Activated CD8-positive, alpha-beta T cell treated with anti-CD3 and anti-CD28 coated beads for 36 hours (primary cell): ENCODE results near the gene NT5C. TPM values are rescaled to one million over a fixed set of nuclear protein-coding genes. Genes with fewer than 3 reads are reported as not detected.
"Not testable (repeated sequence)": the region's sequence is repeated elsewhere in the genome, so short reads cannot be mapped to it uniquely, and the experiment has no call there.

Experiments used
- ATAC-seq: fragments of 200-7000 bp; cut with Tn5 transposase; one replicate; pipeline ENCODE4 v1.10.0; 2021; ENCODE audit warnings: mild to moderate bottlenecking, moderate library complexity
- CTCF ChIA-PET: fragments of 350-600 bp; sonication (Branson Sonifier 250); formaldehyde crosslinking; loops from one replicate; lab custom pipeline; 2021; ENCODE audit warnings: antibody characterized with exemption; lab: Charles Lee
- POLR2A ChIA-PET: fragments of 350-600 bp; sonication (Branson Sonifier 250); formaldehyde crosslinking; loops from one replicate; lab custom pipeline; 2021; ENCODE audit warnings: antibody characterized with exemption; lab: Charles Lee
- DNase-seq: peaks from one replicate; pipeline ENCODE4 v3.0.0-alpha.2; 2020
- H3K27ac Mint-ChIP-seq: one replicate; pipeline ENCODE4 v1.8.0; 2021; ENCODE audit warnings: mild to moderate bottlenecking, mixed read lengths
- H3K27me3 Mint-ChIP-seq: one replicate; pipeline ENCODE4 v1.8.0; 2021; ENCODE audit warnings: mixed read lengths
- H3K36me3 Mint-ChIP-seq: one replicate; pipeline ENCODE4 v1.8.0; 2021; ENCODE audit warnings: low read depth, mixed read lengths
- H3K4me1 Mint-ChIP-seq: one replicate; pipeline ENCODE4 v1.8.0; 2021; ENCODE audit warnings: low read depth, mixed read lengths
- H3K4me3 Mint-ChIP-seq: one replicate; pipeline ENCODE4 v1.8.0; 2021; ENCODE audit warnings: mild to moderate bottlenecking, moderate library complexity, mixed read lengths
- H3K9me3 Mint-ChIP-seq: one replicate; pipeline ENCODE4 v1.8.0; 2021; ENCODE audit warnings: mixed read lengths
- CTCF ChIP-seq: fragments of 200-600 bp; IDR thresholded peaks from one replicate; pipeline ENCODE4 v1.8.0; 2022; ENCODE audit warnings: antibody characterized with exemption, mild to moderate bottlenecking
- intact Hi-C: fragments of 100-400 bp; cut with micrococcal nuclease; formaldehyde crosslinking; loops from one replicate; pipeline ENCODE4 v1.10.0; 2022
- total RNA-seq, 2 experiments: library from RNA; stranded (reverse); gene quantifications; one replicate each; pipeline ENCODE4 v1.2.3, GENCODE V29; 2021

Gene NT5C
- total RNA-seq, 2 experiments from 2014 or later, result 66.1 to 68.1 TPM

- CTCF ChIA-PET, result interaction anchor here (0.7 to 9.2 kb wide), 8 partner anchors 9 to 172 kb away, joined by 3 to 147 read pairs (median 5); no protein-coding TSS in a partner anchor
- DNase-seq, result no peak
- Mint-ChIP-seq H3K36me3 (peaks cover 16% of the 10 kb centered on the region), H3K4me1 (peaks cover 12% of the 10 kb centered on the region), H3K27me3 (no peaks in the 10 kb centered on the region), H3K4me3 (no peak overlapping the region), H3K27ac (no peak overlapping the region), H3K9me3 (no peaks in the 10 kb centered on the region)
- POLR2A ChIA-PET, result interaction anchor here (2.1 kb wide), 1 partner anchor 21 kb away, joined by 9 read pairs; the partner anchor contains the start of gene JPT1
- intact Hi-C loops, result no loop called here
- ATAC-seq, result no peak
- no peak for TF ChIP-seq CTCF
Measured at GRCh38 chr17:75133001-75133400, 1.5 kb upstream of the NT5C start.

GRCh38 chr17:75132018-75133000 lies 767 bp upstream of the NT5C start:
- DNase-seq, ATAC-seq, H3K27me3 Mint-ChIP-seq, H3K9me3 Mint-ChIP-seq, intact Hi-C loops: not testable (repeated sequence)
- ChIA-PET CTCF (interaction anchor here (0.7 to 9.2 kb wide), 24 partner anchors 8 to 171 kb away, joined by 3 to 147 read pairs (median 4); partner anchors contain the start of genes CDR2L, MIF4GD and MRPL58), POLR2A (interaction anchor here (0.6 to 3.9 kb wide), 6 partner anchors 10 to 22 kb away, joined by 3 to 40 read pairs (median 8); partner anchors contain the start of gene JPT1)
- peaks cover 12% of the 10 kb centered on the region for H3K4me1 Mint-ChIP-seq
- peak overlapping the region; percentile 93 for H3K27ac Mint-ChIP-seq
- H3K36me3 Mint-ChIP-seq, result peaks cover 16% of the 10 kb centered on the region
- peak overlapping the region; percentile 86 for H3K4me3 Mint-ChIP-seq

- POLR2A ChIA-PET, result interaction anchor here (0.7 to 3.9 kb wide), 17 partner anchors 9 to 169 kb away, joined by 3 to 40 read pairs (median 4); partner anchors contain the start of genes ARMC7, JPT1, MRPL58 and NUP85
- ATAC-seq, result peak; percentile 56
- DNase-seq, result peak; percentile 68
- intact Hi-C loops, result no loop called here
- H3K4me1 Mint-ChIP-seq, result peaks cover 18% of the 10 kb centered on the region
- TF ChIP-seq CTCF, result peak; percentile 63
- peak overlapping the region; percentile 86 for H3K4me3 Mint-ChIP-seq
- CTCF ChIA-PET, result interaction anchor here (0.6 to 9.2 kb wide), 34 partner anchors 9 to 169 kb away, joined by 3 to 147 read pairs (median 4); partner anchors contain the start of genes ARMC7, CDR2L, GGA3 and MIF4GD
- H3K9me3 Mint-ChIP-seq, result no peaks in the 10 kb centered on the region
- peaks cover 15% of the 10 kb centered on the region for H3K36me3 Mint-ChIP-seq
- peak overlapping the region; percentile 88 for H3K27ac Mint-ChIP-seq
- H3K27me3 Mint-ChIP-seq, result no peaks in the 10 kb centered on the region
Measured at GRCh38 chr17:75130632-75131277, 787 bp downstream of the NT5C start.

GRCh38 chr17:75130059-75130631 lies 1.4 kb downstream of the NT5C start:
- ATAC-seq, result no peak
- H3K4me1 Mint-ChIP-seq, result peaks cover 22% of the 10 kb centered on the region
- H3K4me3 Mint-ChIP-seq, result peak overlapping the region; percentile 86
- peaks cover 13% of the 10 kb centered on the region for H3K36me3 Mint-ChIP-seq
- POLR2A ChIA-PET, result interaction anchor here (0.7 to 3.9 kb wide), 9 partner anchors 10 to 118 kb away, joined by 3 to 40 read pairs (median 3); partner anchors contain the start of genes JPT1, MRPL58 and SLC16A5
- CTCF ChIA-PET, result interaction anchor here (1.0 to 9.2 kb wide), 15 partner anchors 12 to 169 kb away, joined by 3 to 147 read pairs (median 4); partner anchors contain the start of genes GGA3 and SLC25A19
- H3K27ac Mint-ChIP-seq, result peak overlapping the region; percentile 88
- intact Hi-C loops, result no loop called here
- no peaks in the 10 kb centered on the region for H3K9me3 Mint-ChIP-seq
- TF ChIP-seq CTCF, result no peak
- no peak for DNase-seq
- H3K27me3 Mint-ChIP-seq, result no peaks in the 10 kb centered on the region
